DMS53 treated with DMSO at 0.1 percent for 48 hours (cell line): ENCODE measurements around the gene CLDN34.

ENCODE experiments used
- DNase-seq: peaks from one replicate; lab custom pipeline; 2025; ENCODE audit not compliant: unreplicated experiment; lab: John Stamatoyannopoulos, UW

CLDN34 gene

DNA sequence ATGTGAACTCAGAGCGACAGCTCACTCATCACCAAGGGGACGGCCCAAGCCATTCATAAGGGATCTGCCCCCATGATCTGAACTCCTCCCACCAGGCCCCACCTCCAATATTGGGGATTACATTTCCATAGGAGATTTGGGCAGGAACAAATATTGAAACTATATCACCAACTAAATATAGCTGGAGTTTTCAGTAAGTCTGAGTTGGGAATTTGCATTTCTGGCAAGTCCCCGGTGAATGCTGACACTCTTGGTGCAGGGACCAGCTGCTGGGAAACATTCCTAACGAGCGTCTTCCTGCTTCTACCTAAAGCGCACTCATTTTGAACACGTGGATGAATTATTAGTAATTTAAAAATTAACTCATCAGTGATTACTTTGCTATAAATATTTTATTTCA, 13.2 kb downstream of the CLDN34 start:
- no peak for DNase-seq

- no peak for DNase-seq
Measured at GRCh38 chrX:9980927-9981326, 13.8 kb downstream of the CLDN34 start.

DNA sequence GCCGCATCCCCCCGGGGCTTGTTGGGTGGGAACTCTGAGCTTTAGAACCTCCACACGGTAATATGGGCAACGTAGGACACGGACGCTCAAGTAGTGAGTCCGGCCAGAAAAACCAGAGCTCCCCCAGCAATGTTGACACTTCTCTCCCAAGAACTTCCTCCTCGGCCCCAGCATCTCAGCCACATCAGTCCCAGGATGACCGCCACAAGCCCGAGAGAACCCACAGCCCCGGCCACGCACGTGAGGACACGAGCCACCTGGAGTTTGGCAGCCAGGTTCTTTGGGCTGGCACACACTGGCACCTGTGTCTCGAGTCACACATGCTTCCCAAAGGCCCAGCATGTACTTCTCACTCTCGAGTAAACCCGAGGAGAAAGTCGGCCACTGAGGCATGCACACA, 16.3 kb downstream of the CLDN34 start:
- DNase-seq: no peak

DNA sequence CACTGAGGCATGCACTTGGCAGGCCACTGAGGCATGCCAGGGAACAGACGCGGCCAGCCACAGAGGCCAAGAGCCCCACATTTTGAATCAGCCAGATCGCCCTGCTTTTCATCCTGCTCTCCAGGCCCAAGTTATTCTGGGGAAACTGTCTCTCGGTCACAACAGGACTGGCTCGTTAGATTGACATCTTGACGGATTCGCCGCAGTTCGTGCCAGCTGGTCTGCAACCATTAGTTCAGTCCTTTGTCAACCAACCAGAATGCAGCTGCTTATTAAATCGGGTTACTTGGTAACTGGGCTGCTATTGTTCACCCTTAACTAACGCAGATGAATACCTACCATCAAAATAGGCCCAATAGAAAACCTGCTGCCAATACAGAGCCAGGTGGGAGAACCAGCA, 16.7 kb downstream of the CLDN34 start:
- no peak for DNase-seq

- no peak for DNase-seq
Measured at GRCh38 chrX:9988762-9989161, 21.6 kb downstream of the CLDN34 start.

- no peak for DNase-seq
Measured at GRCh38 chrX:9992061-9992460, 24.9 kb downstream of the CLDN34 start.

DNA sequence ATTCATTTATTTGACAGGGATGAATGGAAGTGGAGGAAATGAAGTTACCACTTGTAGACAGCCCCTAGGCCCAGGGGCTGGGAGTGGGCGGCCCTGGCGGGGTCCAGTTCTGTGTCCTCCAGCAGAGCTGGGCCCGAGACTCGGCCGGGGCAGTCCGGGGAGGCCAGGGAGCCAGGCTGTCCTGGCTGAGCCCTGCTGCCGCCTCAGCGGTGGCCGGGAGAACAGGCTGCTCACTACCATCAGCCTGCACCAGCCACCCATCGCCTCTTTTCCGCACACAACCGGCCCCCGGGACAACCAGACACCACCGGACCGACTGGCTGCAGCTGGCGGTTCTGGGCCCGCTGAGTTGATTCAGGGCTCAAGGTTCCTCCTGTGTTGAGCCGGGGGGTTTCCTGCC, 25.6 kb downstream of the CLDN34 start:
- no peak for DNase-seq

DNA sequence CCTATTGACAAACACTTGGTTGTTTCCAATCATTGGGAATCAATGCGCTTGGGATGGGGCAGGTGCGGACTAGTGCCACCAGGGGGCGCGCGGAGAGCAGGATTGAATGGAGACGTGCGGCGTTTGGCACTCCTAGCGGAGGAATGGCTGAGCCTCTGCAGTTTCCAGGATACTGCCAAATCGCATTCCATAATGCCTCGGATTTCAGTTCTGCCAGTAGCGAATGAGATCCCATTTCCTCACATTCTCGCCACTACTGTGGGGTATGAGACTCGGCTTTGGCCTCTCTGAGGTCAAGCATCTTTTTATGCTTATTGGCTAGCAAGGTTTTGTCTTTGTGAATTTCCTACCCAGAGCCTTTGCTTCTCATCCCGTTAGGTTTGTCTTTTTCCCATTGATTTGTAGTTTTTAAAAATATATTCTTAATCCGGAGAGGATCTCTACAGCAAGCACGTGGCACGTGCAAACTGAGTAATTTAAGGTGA, 28.7 kb downstream of the CLDN34 start:
- peak; percentile 23 for DNase-seq

- DNase-seq: no peak
Measured at GRCh38 chrX:9997041-9997440, 29.9 kb downstream of the CLDN34 start.

GRCh38 chrX:9997524-9997923, 30.4 kb downstream of the CLDN34 start:
- DNase-seq: no peak

GRCh38 chrX:10001496-10001895, 34.3 kb downstream of the CLDN34 start:
- DNase-seq: no peak

DNA sequence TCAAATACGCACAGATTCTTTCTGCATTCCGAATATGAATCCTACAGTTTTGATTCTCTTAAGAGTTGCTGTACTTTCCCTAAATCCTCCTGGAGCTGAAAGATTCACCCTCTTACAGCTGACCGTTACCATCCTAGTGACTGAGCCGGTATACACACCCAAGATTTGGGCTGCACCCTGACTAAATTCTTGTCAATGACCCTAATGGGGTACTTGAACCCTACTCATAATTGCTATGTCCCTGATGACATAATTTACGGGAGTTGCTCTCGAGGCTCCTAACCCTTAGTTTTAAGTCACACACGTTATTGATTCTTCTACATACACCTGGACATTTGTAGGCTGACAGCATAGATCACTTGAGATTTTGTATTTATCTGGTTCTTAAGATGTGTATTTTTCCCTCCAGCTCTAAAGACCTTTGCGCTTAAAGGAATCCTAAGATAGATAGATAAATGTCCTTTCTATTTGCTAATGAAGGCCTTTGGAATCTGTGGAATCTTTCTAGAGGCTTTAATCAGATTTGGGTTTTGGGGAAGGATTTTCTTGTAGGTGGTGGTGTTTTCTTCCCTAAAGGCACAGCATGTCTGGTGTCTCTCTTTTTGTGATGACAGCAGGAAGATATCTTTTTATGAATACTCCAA, 37.8 kb downstream of the CLDN34 start:
- no peak for DNase-seq

GRCh38 chrX:10006086-10006485, 38.9 kb downstream of the CLDN34 start:
- no peak for DNase-seq

DNA sequence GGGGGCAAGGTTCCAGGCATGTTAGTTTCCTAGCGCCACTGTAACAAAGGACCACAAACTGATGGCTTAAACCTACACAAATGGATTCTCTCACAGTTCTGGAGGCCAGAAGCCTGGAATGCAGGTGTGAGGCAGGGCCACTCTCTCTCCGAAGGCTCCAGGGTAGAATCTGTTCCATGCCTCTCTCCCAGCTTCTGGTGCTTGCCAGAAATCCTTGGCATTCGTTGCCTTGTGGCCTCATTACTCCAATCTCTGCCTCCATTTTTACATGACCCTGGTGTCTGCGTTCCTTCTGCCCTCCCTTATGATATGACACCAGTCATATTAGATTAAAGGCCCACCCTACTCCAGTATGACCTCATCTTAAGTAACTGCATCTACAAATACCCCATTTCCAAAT, 39.6 kb downstream of the CLDN34 start:
- DNase-seq: no peak

DNA sequence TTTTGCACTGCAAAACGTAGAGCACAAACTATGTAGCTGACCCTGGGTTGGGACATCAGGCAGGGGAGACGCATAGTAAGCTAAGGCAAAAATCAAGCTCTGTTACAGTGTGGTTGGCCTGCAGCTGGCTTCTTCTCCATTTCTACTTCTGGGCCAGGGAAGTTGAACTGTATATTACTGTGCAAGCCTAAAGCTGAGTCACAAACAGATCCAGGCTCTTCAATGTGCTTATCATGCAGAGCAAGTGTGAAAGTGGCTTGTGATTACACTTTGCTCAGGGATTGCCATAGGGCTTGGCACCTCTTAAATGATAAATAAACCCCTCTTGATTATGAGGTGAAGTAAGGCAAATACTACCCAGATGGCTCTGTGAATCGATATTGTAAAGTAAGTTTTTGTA, 40.5 kb downstream of the CLDN34 start:
- DNase-seq: no peak

DNA sequence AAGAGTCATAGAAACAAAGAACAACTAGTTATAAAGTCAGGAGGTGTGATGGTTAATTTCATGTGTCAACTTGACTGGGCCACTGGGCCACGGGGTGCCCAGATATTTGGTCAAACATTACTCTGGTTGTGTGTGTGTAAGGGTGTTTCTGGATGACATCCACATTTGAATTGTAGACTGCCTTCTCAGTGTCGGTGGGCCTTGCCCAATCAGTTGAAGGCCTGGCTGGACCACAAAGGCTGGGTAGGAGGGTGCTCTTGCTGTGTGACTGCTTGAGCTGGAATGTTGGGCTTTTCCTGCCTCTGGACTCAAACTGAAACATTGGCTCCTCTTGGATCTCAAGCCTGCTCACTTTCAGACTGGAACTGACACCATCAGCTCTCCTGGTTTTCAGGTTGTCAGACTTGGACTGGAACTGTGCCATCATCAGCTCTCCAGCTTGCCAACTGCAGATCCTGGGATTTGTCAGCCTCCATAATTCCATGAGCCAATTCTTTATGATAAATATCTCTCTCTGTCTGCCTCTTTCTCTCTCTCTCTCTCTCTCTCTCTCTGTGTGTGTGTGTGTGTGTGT, 41.4 kb downstream of the CLDN34 start:
- no peak for DNase-seq

- no peak for DNase-seq
Measured at GRCh38 chrX:10009741-10010140, 42.6 kb downstream of the CLDN34 start.

- no peak for DNase-seq
Measured at GRCh38 chrX:10010686-10011085, 43.5 kb downstream of the CLDN34 start.

DNA sequence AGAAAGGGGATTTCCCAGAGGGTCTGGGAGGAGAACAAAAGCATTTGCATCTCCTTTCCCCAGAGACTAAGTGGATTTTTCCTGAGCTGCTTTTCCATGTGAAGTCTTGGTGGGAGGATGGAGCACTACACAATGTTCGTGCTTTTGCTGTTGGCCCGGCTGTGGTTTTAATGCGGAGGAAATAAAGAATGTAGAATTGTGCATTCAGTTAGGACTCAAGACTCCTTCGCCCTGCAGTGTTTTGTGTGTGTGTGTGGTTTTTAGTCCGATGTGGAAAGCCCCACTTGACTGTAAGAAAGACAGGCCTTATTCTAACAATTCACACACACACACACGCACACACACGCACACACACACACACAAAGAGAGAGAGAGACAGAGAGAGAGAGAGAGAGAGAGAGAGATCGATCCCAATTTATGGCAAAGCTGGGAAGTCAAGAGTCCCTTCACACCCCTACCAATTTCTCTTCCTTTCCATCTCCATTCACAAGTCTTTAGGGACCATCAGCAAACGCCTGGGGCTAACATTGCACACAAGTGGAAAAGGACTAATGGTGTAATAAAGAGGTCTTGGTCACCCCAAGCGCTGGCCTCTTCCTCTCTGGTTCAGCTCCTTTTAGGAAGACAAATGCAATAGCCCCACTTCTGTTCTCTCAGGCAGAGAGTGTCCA, 44.2 kb downstream of the CLDN34 start:
- no peak for DNase-seq

GRCh38 chrX:10011991-10012390, 44.8 kb downstream of the CLDN34 start:
- no peak for DNase-seq

- peak; percentile 6 for DNase-seq
Measured at GRCh38 chrX:10014462-10015354, 47.5 kb downstream of the CLDN34 start.

DNA sequence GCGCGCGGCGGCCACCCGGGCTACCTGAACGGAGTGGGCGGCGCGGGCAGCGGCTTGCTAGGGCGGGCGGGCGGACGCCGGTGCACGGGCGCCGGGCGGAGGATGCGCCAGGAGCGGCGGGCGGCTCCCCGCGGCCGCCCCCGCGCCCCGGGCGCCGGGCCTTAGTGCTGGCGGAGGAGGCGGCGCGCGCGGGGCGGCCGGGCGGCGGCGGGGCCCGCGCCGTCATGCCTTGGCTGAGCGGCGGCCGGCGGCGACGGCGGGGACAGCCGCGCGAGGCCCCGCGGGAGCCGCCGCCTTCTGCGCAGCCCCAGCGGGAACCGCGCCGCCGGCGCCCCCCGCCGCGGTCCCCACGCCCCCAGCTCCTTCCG, 48.2 kb downstream of the CLDN34 start:
- DNase-seq: no peak
